ENCODE measurements around the gene CD72. TPM values are rescaled to one million over a fixed set of nuclear protein-coding genes. Genes with fewer than 3 reads are reported as not detected.
"Not testable (repeated sequence)": the region's sequence is repeated elsewhere in the genome, so short reads cannot be mapped to it uniquely, and the experiment has no call there.

CD72 gene
- total RNA-seq, 1 donor from 2014 or later: 0.59 TPM

GRCh38 chr9:35604578-35605350, 13.4 kb downstream of the CD72 start, which contains the start of gene TESK1:
TSS of gene TESK1 (plus strand) at chr9:35605262. CDS start at chr9:35605620, 358 bp downstream.
- intact Hi-C loops (cut with DNase I): no loop called here
- peak; percentile 86 for DNase-seq
- peak; percentile 72 for ATAC-seq (ENCODE audit: poor library complexity)

- DNase-seq: peak; percentile 100
- ATAC-seq (ENCODE audit: poor library complexity): peak; percentile 95
- intact Hi-C loops (cut with DNase I): no loop called here
Observed at GRCh38 chr9:35603986-35604577, 14.1 kb downstream of the CD72 start.

- peak; percentile 82 for DNase-seq
- intact Hi-C loops (cut with DNase I): no loop called here
Observed at GRCh38 chr9:35603506-35603985, 14.7 kb downstream of the CD72 start.

GRCh38 chr9:35599763-35600604, 18.2 kb downstream of the CD72 start:
- intact Hi-C loops (cut with DNase I): no loop called here
- DNase-seq (peak; percentile 56), ATAC-seq (ENCODE audit: poor library complexity) (no peak)

More at GRCh38 chr9:35603506-35603985, 14.7 kb downstream of the CD72 start:
- peak; percentile 42 for ATAC-seq (ENCODE audit: poor library complexity)

GRCh38 chr9:35598866-35599590, 19.2 kb downstream of the CD72 start:
- intact Hi-C loops (cut with DNase I): no loop called here
- no peak for ATAC-seq (ENCODE audit: poor library complexity)
- no peak for DNase-seq

GRCh38 chr9:35596907-35597306, 21.3 kb downstream of the CD72 start:
- intact Hi-C loops (cut with DNase I); DNase-seq; ATAC-seq (ENCODE audit: poor library complexity): not testable (repeated sequence)

GRCh38 chr9:35594471-35594870, 23.7 kb downstream of the CD72 start:
- no peak for ATAC-seq (ENCODE audit: poor library complexity)

GRCh38 chr9:35593581-35593980, 24.6 kb downstream of the CD72 start:
- intact Hi-C loops (cut with DNase I): no loop called here
- ATAC-seq (ENCODE audit: poor library complexity): no peak
- DNase-seq: no peak

More at GRCh38 chr9:35594471-35594870, 23.7 kb downstream of the CD72 start:
- DNase-seq: no peak
- intact Hi-C loops (cut with DNase I): no loop called here

GRCh38 chr9:35588506-35588905, 29.7 kb downstream of the CD72 start:
- intact Hi-C loops (cut with DNase I); DNase-seq; ATAC-seq (ENCODE audit: poor library complexity): not testable (repeated sequence)

GRCh38 chr9:35584681-35585080, 33.5 kb downstream of the CD72 start:
- intact Hi-C loops (cut with DNase I); DNase-seq; ATAC-seq (ENCODE audit: poor library complexity): not testable (repeated sequence)

GRCh38 chr9:35583521-35583920, 34.7 kb downstream of the CD72 start:
- ATAC-seq (ENCODE audit: poor library complexity); intact Hi-C loops (cut with DNase I); DNase-seq: not testable (repeated sequence)

GRCh38 chr9:35579659-35580227, 38.5 kb downstream of the CD72 start:
- DNase-seq; ATAC-seq (ENCODE audit: poor library complexity); intact Hi-C loops (cut with DNase I): not testable (repeated sequence)

GRCh38 chr9:35579130-35579529, 39.1 kb downstream of the CD72 start:
- ATAC-seq (ENCODE audit: poor library complexity) (no peak), DNase-seq (no peak)
- intact Hi-C loops (cut with DNase I): no loop called here

GRCh38 chr9:35577486-35577885, 40.7 kb downstream of the CD72 start:
- ATAC-seq (ENCODE audit: poor library complexity) (no peak), DNase-seq (no peak)
- intact Hi-C loops (cut with DNase I): no loop called here

GRCh38 chr9:35575478-35575877, 42.7 kb downstream of the CD72 start:
- intact Hi-C loops (cut with DNase I): no loop called here
- ATAC-seq (ENCODE audit: poor library complexity): no peak
- DNase-seq: no peak

- intact Hi-C loops (cut with DNase I): no loop called here
- ATAC-seq (ENCODE audit: poor library complexity) (no peak), DNase-seq (no peak)
Observed at GRCh38 chr9:35574578-35575122, 43.6 kb downstream of the CD72 start.

- intact Hi-C loops (cut with DNase I): no loop called here
- ATAC-seq (ENCODE audit: poor library complexity) (no peak), DNase-seq (no peak)
Observed at GRCh38 chr9:35570709-35571504, 47.3 kb downstream of the CD72 start.

Data from Right ventricle myocardium superior (tissue), 1 donor.